HG02678 (cell line): ENCODE results near the gene BBX.

Source experiments
- ATAC-seq: cut with Tn5 transposase; IDR thresholded peaks from one replicate; pipeline ENCODE4 v1.9.1; 2021; ENCODE audit warnings: mild to moderate bottlenecking, moderate library complexity; ENCODE audit not compliant: unreplicated experiment

The BBX gene

DNA sequence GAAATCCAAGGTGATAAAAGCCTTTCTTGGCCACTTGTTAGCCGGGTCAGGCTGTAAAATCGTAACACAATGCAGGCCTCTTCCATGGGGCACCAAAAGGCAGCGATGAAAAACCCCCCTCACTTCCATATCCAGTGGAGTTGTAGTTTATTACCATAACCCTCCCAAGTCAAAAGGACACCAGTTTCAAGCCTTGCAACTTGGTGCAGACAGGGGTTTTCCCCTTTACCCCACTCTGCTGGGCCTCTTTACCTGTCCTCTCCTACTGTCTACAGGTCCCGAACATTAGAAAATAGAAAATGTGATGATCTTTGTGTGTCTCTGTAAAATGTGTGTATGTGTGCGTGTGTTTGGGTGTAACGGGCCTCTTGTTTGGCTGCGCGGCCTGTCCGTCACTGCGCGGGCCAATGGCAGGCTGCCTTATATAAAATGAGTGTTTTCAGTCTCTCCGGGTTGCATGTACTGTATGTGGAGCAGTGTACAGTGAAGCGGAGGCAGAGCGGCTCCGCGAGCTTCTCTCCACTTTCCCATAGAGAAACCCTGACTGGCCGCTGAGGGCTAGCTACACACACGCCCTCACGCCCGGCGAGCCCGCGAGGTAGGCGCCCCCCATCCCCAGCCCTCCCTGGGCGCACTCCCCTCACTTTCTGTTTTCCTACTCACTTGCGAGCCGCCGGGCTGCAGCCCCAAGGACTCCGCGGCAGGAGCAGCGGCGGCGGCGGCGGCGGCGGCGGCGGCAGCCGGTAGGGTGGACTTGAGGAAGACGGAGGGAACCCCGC, at the start of gene BBX:
Gene BBX, plus strand, starts transcription at position 453 of the 779 bp plus-strand sequence. CDS start 187,499 bp downstream, outside the sequence.
- ATAC-seq: peak; percentile 92

DNA sequence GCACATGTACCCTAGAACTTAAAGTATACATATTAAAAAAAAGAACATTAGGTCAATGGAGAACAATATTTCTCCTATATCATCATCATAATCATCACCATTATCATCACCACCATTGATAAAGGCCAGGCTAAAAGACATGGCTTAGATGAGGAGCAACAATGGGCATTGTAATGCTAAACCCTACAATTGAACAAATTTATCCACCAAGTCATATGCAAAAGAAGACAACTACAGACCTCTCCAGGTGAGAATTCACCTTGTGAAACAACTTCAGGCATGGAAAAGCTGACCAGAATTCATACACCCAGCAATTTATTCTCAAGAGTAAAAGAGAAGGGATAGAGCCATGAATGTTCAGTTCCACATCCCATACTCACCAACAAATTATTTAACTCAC, 46.3 kb upstream of the BBX start:
- no peak for ATAC-seq

DNA sequence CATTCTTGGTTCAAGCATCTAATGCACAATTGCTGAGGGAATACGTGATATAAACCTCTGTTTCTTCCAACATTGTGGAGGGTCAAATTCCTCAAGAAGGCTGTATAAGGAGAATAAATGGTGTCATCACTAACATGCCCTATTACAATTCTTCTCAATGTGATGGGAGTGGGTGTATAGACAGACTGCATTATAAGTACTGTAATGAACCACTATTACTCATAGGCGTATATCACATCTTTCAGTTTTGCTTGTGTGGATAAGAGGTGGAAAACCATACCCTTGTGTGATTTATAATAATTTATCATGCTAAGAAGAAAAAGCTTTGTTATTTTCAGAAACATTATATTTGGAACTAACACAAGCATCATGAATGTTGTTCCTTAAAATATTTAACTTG, 35.3 kb upstream of the BBX start:
- no peak for ATAC-seq

DNA sequence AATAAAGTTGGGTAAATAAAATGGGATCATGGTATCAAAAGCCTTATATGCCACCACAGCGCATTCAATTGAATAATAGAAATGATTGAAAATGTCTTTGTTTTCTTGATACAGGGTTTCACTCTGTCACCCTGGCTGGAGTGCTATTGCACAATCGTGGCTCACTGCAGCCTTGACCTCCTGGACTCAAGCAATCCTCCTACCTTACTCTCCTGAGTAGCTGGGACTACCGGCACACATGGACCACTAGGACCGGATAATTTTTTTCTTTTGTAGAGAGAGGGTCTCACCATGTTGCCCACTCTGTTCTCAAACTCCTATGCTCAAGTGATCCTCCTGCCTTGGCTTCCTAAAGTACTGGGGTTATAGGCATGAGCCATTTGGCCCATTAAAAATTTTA, 33.8 kb upstream of the BBX start:
- no peak for ATAC-seq

DNA sequence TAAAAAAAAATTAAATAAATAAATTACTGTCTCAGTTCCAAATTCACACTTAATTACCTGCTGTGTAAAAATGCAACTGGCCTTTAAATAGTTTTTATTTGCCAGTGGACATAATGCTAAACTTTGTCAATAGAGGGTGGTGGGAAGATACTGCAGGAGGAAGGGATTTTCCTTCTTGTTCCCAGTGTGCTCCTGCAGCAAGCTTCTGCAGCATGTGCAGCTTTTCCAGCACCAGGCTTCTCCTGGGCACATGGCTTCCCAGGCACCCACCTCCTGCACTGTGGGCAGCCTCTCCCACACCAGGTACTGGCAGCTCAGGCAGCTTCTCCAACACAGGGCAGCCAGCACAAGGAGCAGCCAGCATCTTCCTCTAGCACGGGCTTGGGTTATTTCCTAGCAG, 29.6 kb upstream of the BBX start:
- no peak for ATAC-seq

DNA sequence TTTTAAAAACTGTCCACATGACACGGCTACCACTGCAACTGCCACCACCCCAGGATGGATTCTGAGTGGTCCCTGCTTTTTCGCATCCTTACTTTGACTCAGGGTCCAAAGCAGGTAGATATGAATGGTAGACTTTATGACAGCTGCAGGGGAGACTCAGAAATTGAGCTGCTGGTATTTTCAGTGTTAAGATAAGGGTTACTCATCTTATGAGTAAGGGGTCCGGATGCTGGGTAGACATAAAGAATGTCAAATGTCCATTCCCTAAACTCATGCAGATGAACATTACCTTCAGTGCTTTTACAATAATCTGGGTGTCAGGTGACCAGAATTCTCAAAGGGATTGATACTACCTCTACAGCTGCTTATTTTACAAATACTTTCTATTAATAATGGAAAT, 25.9 kb upstream of the BBX start:
- no peak for ATAC-seq

GRCh38 chr3:107498646-107499045, 24.1 kb upstream of the BBX start:
- no peak for ATAC-seq

- ATAC-seq: no peak
These were observed 16.3 kb upstream of the BBX start for GRCh38 chr3:107506458-107506857.

- no peak for ATAC-seq
These were observed 14.4 kb upstream of the BBX start for GRCh38 chr3:107508331-107508730.

DNA sequence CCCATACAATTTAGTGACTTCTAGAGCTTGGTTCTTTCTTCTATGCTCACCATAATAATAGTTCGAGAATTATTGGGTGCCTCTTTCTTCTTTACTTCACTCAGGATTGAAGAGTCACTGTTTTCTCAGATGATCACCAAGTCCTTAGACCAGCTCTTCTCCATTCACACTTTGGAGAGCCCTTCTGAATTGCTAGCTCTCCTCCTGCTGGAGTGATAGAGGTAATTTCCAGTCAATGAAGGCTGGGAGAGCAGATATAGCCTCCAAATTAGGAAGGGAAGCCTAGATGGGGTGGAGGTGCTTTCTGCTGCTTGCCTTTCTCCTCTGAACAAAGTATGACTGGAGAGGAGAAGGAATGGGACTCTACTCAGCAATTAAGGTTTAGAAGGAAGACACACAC, 10.7 kb upstream of the BBX start:
- no peak for ATAC-seq

DNA sequence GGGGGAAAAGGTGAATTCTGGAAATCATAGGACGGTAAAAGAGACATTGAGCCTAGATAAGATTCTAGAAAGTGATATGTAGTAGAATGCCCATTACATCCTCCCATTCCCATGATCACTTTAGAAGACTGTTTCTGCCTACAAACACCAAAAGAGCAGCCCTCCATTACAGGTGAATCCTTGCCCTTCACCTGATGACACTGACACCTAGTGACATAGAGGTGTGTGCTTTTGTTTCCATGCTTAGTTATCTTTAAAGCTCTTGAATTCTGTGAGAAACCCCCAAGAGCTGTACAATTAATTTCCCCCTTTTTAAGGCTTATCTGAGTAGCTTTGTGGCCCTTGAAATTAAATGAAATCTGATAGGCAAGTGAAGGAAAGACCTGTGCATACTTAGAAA, 8.3 kb upstream of the BBX start:
- no peak for ATAC-seq

DNA sequence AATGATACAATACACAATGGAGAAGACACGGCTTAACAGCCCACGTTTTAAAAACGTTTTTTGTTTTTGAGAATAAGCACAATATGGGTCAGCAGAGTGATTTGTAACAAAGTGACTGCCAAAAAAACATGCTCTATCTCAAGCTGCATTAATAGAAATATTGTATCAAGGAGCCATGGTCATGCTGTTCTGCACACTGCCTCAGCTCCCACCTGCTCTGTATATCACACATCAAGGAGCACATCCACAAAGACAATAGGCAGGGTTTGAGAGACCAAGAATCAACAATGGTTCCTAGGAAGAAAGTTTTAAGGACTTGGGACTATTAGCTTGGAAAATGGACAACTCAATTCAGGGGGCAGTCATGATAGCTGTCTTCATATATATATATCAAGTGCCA, 6.3 kb upstream of the BBX start:
- no peak for ATAC-seq

DNA sequence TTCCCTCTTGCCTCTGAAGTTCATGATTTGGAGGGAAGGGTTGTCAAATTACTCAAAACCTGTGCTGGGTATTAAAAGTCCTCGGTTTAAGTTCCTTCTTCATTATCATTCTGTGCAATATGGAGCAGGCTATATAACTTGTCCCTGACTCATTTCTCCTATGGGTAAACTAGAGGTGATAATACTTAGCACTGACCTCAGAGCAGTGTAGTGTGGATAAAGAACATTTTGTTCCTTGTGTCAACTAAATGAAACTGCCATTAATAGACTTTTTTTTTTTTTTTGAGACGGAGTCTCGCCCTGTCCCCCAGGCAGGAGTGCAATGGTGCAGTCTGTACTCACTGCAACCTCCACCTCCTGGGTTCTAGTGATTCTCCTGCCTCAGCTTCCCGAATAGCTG, 2.2 kb upstream of the BBX start:
- ATAC-seq: no peak

- no peak for ATAC-seq
These were observed 1.2 kb upstream of the BBX start for GRCh38 chr3:107521469-107522059.

- ATAC-seq: peak; percentile 32
These were observed 452 bp downstream of the BBX start for GRCh38 chr3:107523289-107523538.

DNA sequence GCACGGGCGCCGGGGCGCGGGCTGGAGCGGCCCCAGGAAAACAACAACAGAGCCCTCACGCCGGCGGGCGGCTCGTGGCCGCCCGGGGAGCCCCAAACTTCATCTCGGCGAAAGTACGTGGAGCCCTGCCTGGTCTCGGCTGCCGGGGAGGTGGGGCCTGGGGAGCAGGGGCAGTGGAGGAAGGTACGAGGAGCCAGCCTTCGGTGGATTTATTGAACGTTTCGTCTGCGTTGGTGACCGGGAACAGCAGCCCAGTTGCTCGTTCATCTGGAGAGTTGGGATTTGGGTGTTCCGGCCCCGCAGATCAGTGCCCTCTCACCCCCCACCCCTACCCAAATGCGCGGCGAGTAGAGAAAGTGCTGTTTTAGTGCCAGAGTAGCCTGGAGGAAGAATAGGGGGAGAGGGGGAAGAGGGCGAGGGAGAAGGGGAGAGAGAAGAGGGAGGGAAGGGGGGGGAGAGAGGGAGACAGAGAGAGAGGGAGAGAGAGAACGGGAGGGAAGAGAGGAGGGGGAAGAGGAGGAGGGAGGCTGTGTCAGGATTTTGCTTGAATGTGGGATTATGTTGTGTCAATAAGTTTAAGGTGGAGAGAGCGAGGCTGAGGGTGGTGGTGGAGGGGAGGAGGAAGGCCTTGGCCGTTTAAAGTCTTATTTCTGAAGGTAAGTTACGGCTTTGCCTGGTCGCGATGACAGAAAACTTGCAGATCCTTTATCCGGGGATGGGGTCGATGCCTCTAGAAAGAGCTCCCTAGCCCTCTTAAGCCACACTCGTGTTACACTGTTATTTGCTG, 970 bp downstream of the BBX start:
- ATAC-seq: peak; percentile 28

DNA sequence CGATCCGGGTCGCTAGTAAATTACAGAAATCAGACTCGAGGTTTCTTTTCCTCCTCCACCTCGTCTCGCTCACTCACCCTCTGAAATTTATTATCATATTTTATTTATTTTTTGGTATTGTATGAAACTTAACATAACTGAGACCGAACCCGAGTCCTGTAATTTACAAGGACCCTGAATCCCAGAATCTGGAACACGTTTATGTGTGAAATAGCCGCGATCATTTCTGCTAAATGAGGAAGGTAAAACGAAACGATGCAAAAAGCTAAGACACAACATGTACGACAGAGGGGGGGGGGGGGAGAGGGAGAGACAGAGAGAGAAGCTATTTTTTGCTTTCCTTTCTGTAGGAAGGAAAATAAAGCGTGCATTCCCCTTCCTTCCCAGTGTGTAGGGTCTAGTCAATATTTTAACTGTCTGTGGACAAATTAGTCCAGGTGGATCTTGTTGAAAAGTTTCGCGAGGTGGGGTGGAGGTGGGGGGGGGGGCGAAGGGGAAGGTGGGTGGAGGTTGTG, 1.6 kb downstream of the BBX start:
- ATAC-seq: no peak

- ATAC-seq: no peak
These were observed 2.3 kb downstream of the BBX start for GRCh38 chr3:107524841-107525643.

DNA sequence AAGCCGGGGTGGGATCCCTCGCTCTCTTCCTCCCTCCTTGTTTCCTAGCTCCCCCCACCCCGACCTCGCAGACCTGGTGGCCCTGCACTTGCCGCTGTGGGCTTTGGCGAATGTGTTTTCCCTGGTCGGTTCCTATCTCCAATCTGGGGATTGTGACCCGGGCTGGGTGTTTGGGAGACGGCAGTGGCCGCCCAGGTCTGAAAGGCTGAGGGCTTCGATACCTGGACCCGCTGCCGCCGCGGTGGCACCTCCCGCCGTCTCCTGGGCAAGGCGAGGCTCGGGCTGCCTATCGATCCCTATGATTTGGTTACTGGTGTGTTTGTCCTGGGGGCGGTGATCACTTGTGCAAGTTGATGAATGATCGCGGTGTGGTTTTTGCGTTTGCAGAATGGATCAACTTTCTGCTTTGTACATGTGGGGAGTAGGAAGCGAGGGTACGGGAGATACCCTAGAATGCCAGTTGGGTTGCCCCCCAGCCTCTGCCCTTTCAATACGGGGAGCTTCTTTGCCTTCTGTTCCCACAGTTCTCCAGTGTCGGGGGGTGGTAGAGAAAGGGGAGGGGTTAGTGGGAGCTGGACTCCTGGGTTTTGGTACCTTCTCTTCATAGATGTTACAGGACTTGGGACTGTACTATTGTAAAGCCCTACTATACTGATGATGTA, 3.0 kb downstream of the BBX start:
- no peak for ATAC-seq

DNA sequence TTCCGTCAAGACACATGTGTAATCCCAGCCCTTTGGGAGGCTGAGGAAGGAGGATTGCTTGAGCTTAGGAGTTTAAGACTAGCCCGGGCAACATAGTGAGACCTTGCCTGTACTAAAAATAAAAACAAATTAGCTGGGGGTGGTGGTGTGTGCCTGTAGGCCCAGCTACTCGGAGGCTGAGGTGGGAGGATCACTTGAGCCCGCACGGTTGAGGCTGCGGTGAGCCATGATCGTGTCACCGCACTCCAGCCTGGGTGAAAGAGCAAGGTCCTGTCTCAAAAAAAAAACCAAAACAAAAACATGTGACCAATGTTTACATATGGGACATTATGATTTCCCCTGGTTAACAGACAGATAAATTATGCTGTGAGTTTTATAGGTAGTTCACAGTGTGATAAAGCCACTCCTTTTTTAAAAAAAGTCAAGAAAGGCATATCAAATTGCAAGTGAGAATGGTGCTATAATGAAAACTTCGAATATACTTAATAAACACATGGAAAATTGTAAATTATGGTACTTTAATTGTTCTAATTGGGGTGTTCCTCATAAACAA, 9.2 kb downstream of the BBX start:
- no peak for ATAC-seq
